Natural killer cell (primary cell): ENCODE results near the gene DNALI1. TPM values are rescaled to one million over a fixed set of nuclear protein-coding genes. Genes with fewer than 3 reads are reported as not detected.
"Not testable (repeated sequence)": the region's sequence is repeated elsewhere in the genome, so short reads cannot be mapped to it uniquely, and the experiment has no call there.

Experiments used
- ATAC-seq, 3 donors: fragments of 150-1000 bp in 2 of 3; fragments of 200-7000 bp in 1 of 3; cut with Tn5 transposase; 1 replicate in 1 of 3; 2 replicates in 2 of 3; pipeline ENCODE4 v1.10.0; 2021; ENCODE audit warnings: mild to moderate bottlenecking in 2 of 3, moderate library complexity in 2 of 3
- DNase-seq, 2 donors: peaks; one replicate each; pipeline versions ENCODE4 v3.0.0 to v3.0.0-alpha.2; 2013 to 2021; ENCODE audit warnings: mixed read lengths in 1 of 2
- H3K27ac ChIP-seq: one replicate; pipeline ENCODE4 v1.5.1; 2013; ENCODE audit warnings: mild to moderate bottlenecking, low read length
- H3K27me3 ChIP-seq: one replicate; pipeline ENCODE4 v1.6.1; 2013; ENCODE audit warnings: low read length; ENCODE audit not compliant: control insufficient read depth, insufficient read depth
- H3K36me3 ChIP-seq: one replicate; pipeline ENCODE4 v1.6.1; 2013; ENCODE audit warnings: low read length; ENCODE audit not compliant: control insufficient read depth, insufficient read depth
- H3K4me1 ChIP-seq: one replicate; pipeline ENCODE4 v1.6.1; 2013; ENCODE audit warnings: low read length; ENCODE audit not compliant: control insufficient read depth, insufficient read depth
- H3K4me3 ChIP-seq: one replicate; pipeline ENCODE4 v1.5.1; 2013; ENCODE audit warnings: low read length
- H3K9me3 ChIP-seq: one replicate; pipeline ENCODE4 v1.6.1; 2013; ENCODE audit warnings: low read length; ENCODE audit not compliant: control insufficient read depth, insufficient read depth
- H3K27ac Mint-ChIP-seq, 2 donors: one replicate each; pipeline ENCODE4 v1.8.0; 2022; ENCODE audit warnings: mild to moderate bottlenecking in 2 of 2, mixed read lengths in 2 of 2, moderate library complexity in 1 of 2
- H3K27me3 Mint-ChIP-seq, 2 donors: one replicate each; pipeline ENCODE4 v1.8.0; 2022; ENCODE audit warnings: low read depth in 2 of 2, mixed read lengths in 2 of 2
- H3K36me3 Mint-ChIP-seq: one replicate; pipeline ENCODE4 v1.8.0; 2022; ENCODE audit warnings: mixed read lengths
- H3K4me1 Mint-ChIP-seq, 2 donors: one replicate each; pipeline ENCODE4 v1.8.0; 2022; ENCODE audit warnings: mixed read lengths in 2 of 2
- H3K4me3 Mint-ChIP-seq: one replicate; pipeline ENCODE4 v1.8.0; 2022; ENCODE audit warnings: mild to moderate bottlenecking, moderate library complexity, mixed read lengths
- H3K9me3 Mint-ChIP-seq, 2 donors: one replicate each; pipeline ENCODE4 v1.8.0; 2022; ENCODE audit warnings: mixed read lengths in 2 of 2
- CTCF ChIP-seq: fragments of 200-600 bp; IDR thresholded peaks from one replicate; pipeline ENCODE4 v1.8.0; 2022; ENCODE audit warnings: antibody characterized with exemption
- WGBS: methylation state at CpG from one replicate; pipeline ENCODE4 v1.1.7; 2013; ENCODE audit warnings: missing lambda C conversion rate; ENCODE audit not compliant: insufficient coverage; 5-methylcytosine and 5-hydroxymethylcytosine counted together
- intact Hi-C: fragments of 100-400 bp; cut with micrococcal nuclease; formaldehyde crosslinking; loops from one replicate; pipeline ENCODE4 v1.14.2; 2022
- total RNA-seq, 4 donors: library from RNA; stranded (reverse); fragments of 120-200 nt in 1 of 4; gene quantifications; one replicate each; pipeline versions ENCODE4 v1.2.3 to v1.2.4, GENCODE V29; 2013 to 2022

Gene DNALI1
- total RNA-seq, 3 donors from 2014 or later (not counting 1 experiment from before 2014, with no cell fraction given) = 0.09 TPM; not detected in 2

- peak within 1 kb of the TSS; percentile 94 to 97 for H3K27ac Mint-ChIP-seq
- under 1% methylated on average over 100 of the region's 100 CpGs for WGBS
- peaks cover 21% of the 10 kb centered on the region for H3K4me1 ChIP-seq
- TF ChIP-seq CTCF = peak; percentile 84
- H3K9me3 Mint-ChIP-seq = no peaks in the 10 kb centered on the region
- intact Hi-C loops = loop anchor here (2.0 kb wide), 2 partner anchors 36 to 40 kb away; partner anchors contain the start of gene SNIP1
- ATAC-seq (peak; percentile 94 to 99 (median 98)), DNase-seq (peak; percentile 84 to 93)
- peak within 1 kb of the TSS; percentile 78 for H3K4me3 ChIP-seq
- peaks cover 38 to 52% of the 10 kb centered on the region in 2 donors for H3K4me1 Mint-ChIP-seq
- no peaks in the 10 kb centered on the region for H3K36me3 Mint-ChIP-seq
- H3K4me3 Mint-ChIP-seq = peak within 1 kb of the TSS; percentile 98
- H3K9me3 ChIP-seq = no peaks in the 10 kb centered on the region
- peaks cover 14% of the 10 kb centered on the region for H3K36me3 ChIP-seq
- no peaks in the 10 kb centered on the region for H3K27me3 Mint-ChIP-seq
- H3K27me3 ChIP-seq = no peaks in the 10 kb centered on the region
- peak within 1 kb of the TSS; percentile 96 for H3K27ac ChIP-seq
Measured at GRCh38 chr1:37514350-37515184, 42.2 kb upstream of the DNALI1 start, which contains the start of gene MEAF6. Gene MEAF6 (minus strand): TSS chr1:37514766. CDS start chr1:37514746, 20 bp downstream.

- H3K4me1 ChIP-seq = peaks cover 21% of the 10 kb centered on the region
- no peaks in the 10 kb centered on the region for H3K9me3 Mint-ChIP-seq
- ATAC-seq (no peak), DNase-seq (no peak)
- no peaks in the 10 kb centered on the region for H3K27me3 ChIP-seq
- peak overlapping the region; percentile 78 for H3K4me3 ChIP-seq
- H3K27ac ChIP-seq = peak overlapping the region; percentile 96
- H3K4me1 Mint-ChIP-seq = peaks cover 40 to 53% of the 10 kb centered on the region in 2 donors
- 70% methylated on average over 13 of the region's 18 CpGs for WGBS
- no peaks in the 10 kb centered on the region for H3K36me3 Mint-ChIP-seq
- TF ChIP-seq CTCF = no peak
- H3K9me3 ChIP-seq = no peaks in the 10 kb centered on the region
- H3K4me3 Mint-ChIP-seq = peak overlapping the region; percentile 98
- peaks cover 14% of the 10 kb centered on the region for H3K36me3 ChIP-seq
- no peaks in the 10 kb centered on the region for H3K27me3 Mint-ChIP-seq
- H3K27ac Mint-ChIP-seq = peak overlapping the region; percentile 94 to 97
- intact Hi-C loops = loop anchor here (2.0 kb wide), 2 partner anchors 37 to 39 kb away; partner anchors contain the start of gene SNIP1
Measured at GRCh38 chr1:37515185-37516034, 41.3 kb upstream of the DNALI1 start.

- intact Hi-C loops = no loop called here
- TF ChIP-seq CTCF = no peak
- DNase-seq (no peak), ATAC-seq (no peak)
- no peak overlapping the region for H3K27ac Mint-ChIP-seq
- Histone ChIP-seq H3K4me3 (no peak overlapping the region), H3K4me1 (peaks cover 20% of the 10 kb centered on the region), H3K9me3 (no peaks in the 10 kb centered on the region), H3K27me3 (no peaks in the 10 kb centered on the region), H3K27ac (no peak overlapping the region), H3K36me3 (peaks cover 2% of the 10 kb centered on the region)
- WGBS = 100% methylated on average over 1 of the region's 1 CpG
- H3K9me3 Mint-ChIP-seq = no peaks in the 10 kb centered on the region
- no peak overlapping the region for H3K4me3 Mint-ChIP-seq
- peaks cover 33 to 41% of the 10 kb centered on the region in 2 donors for H3K4me1 Mint-ChIP-seq
- H3K36me3 Mint-ChIP-seq = no peaks in the 10 kb centered on the region
- no peaks in the 10 kb centered on the region for H3K27me3 Mint-ChIP-seq
Measured at GRCh38 chr1:37517569-37517968, 39.2 kb upstream of the DNALI1 start.

- H3K4me1 ChIP-seq = peaks cover 15% of the 10 kb centered on the region
- H3K4me3 Mint-ChIP-seq, H3K27ac ChIP-seq, H3K36me3 Mint-ChIP-seq, ATAC-seq, intact Hi-C loops, H3K9me3 ChIP-seq, H3K27me3 ChIP-seq, H3K4me3 ChIP-seq, DNase-seq, H3K36me3 ChIP-seq, H3K9me3 Mint-ChIP-seq, H3K27me3 Mint-ChIP-seq: not testable (repeated sequence)
- Mint-ChIP-seq H3K27ac (peak overlapping the region in 1 of 2 donors; percentile 83), H3K4me1 (peaks cover 27 to 34% of the 10 kb centered on the region in 2 donors)
- 98% methylated on average over 26 of the region's 31 CpGs for WGBS
Measured at GRCh38 chr1:37518241-37518640, 38.5 kb upstream of the DNALI1 start.

GRCh38 chr1:37518929-37519328 is 37.8 kb upstream of the DNALI1 start:
- WGBS = 68% methylated on average over 15 of the region's 15 CpGs
- Mint-ChIP-seq H3K27ac (peak overlapping the region; percentile 36 to 83), H3K4me1 (peaks cover 20 to 27% of the 10 kb centered on the region in 2 donors), H3K4me3 (peak overlapping the region; percentile 87)
- DNase-seq = peak; percentile 23 to 69
- H3K27me3 Mint-ChIP-seq, H3K9me3 Mint-ChIP-seq, H3K27ac ChIP-seq, ATAC-seq, H3K36me3 Mint-ChIP-seq, H3K36me3 ChIP-seq, H3K27me3 ChIP-seq, H3K9me3 ChIP-seq, intact Hi-C loops, H3K4me1 ChIP-seq: not testable (repeated sequence)
- peak overlapping the region; percentile 46 for H3K4me3 ChIP-seq
